ENCODE results near the gene RECK. TPM values are rescaled to one million over a fixed set of nuclear protein-coding genes. Genes with fewer than 3 reads are reported as not detected.

RECK gene
- total RNA-seq, 2 experiments from 2014 or later: 9.3 to 9.8 TPM

DNA sequence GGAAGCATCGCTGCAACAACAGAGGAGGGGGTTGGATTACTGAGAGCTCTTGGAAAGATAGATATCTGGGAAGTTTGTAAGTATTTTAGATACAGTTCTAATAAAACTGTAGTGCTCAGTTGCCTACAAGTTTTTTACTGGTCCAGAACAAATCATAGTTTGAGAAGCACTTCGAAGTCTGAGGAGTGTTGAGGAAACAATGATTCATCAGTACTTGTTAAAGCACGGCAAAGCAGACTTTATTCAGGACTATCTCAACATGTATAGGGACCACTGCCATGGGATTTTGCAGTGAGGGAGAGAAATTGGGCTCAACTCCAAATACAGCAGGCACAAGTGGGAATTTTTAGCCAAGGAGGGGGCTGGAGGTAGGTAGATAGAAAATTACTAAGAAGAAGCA is 25.3 kb upstream of the RECK start:
- H3K27me3 ChIP-seq (ENCODE audit: control insufficient read depth in 1 of 2, insufficient read depth in 2 of 2, low read length in 2 of 2): no peaks in the 10 kb centered on the region
- no peak overlapping the region for H3K4me3 ChIP-seq (ENCODE audit: low read length)
- Mint-ChIP-seq H3K36me3 (ENCODE audit: low read depth) (no peaks in the 10 kb centered on the region), H3K4me3 (no peak overlapping the region), H3K27me3 (peaks cover 12% of the 10 kb centered on the region), H3K9me3 (no peaks in the 10 kb centered on the region), H3K4me1 (ENCODE audit: low read depth) (peaks cover 18% of the 10 kb centered on the region), H3K27ac (no peak overlapping the region)
- intact Hi-C loops (cut with DNase I, micrococcal nuclease): no loop called here
- ATAC-seq (ENCODE audit: poor library complexity) (no peak), DNase-seq (no peak)
- TF ChIP-seq, protein P1, sequence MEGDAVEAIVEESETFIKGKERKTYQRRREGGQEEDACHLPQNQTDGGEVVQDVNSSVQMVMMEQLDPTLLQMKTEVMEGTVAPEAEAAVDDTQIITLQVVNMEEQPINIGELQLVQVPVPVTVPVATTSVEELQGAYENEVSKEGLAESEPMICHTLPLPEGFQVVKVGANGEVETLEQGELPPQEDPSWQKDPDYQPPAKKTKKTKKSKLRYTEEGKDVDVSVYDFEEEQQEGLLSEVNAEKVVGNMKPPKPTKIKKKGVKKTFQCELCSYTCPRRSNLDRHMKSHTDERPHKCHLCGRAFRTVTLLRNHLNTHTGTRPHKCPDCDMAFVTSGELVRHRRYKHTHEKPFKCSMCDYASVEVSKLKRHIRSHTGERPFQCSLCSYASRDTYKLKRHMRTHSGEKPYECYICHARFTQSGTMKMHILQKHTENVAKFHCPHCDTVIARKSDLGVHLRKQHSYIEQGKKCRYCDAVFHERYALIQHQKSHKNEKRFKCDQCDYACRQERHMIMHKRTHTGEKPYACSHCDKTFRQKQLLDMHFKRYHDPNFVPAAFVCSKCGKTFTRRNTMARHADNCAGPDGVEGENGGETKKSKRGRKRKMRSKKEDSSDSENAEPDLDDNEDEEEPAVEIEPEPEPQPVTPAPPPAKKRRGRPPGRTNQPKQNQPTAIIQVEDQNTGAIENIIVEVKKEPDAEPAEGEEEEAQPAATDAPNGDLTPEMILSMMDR (IDR thresholded peaks at IDR 0.05): no peak
- H3K36me3 ChIP-seq (ENCODE audit: insufficient read depth, low read length): no peaks in the 10 kb centered on the region
- CTCF ChIA-PET: interaction anchor here (1.8 kb wide), 1 partner anchor 12 kb away, joined by 10 read pairs; no protein-coding TSS in a partner anchor
- POLR2A ChIA-PET: no interaction called here
- H3K4me1 ChIP-seq (ENCODE audit: insufficient read depth, low read length): peaks cover 11% of the 10 kb centered on the region
- no peak overlapping the region for H3K27ac ChIP-seq (ENCODE audit: low read depth in 1 of 2, low read length in 2 of 2)
- H3K9me3 ChIP-seq (ENCODE audit: control insufficient read depth in 1 of 2, insufficient read depth in 1 of 2, low read length in 2 of 2): no peaks in the 10 kb centered on the region

DNA sequence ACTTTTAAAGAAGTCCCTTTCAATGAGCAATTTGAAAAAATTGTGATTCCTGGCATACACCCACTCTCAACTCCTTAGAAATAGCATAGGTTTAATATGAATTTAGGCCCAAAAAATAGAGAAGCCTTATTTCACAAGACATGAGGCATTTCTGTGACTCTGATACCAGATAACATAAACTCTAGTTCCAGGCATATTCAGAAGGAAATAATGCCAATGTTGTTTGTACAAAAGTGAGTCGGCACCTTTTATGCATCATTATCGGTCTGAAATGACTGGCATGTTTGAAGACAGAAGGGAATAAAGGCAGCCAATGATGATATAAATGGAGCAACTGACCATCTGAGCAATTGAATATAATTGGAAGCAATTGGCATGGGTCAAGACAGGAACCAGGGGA is 19.4 kb upstream of the RECK start:
- Histone ChIP-seq H3K4me3 (ENCODE audit: low read length) (no peak overlapping the region), H3K9me3 (ENCODE audit: control insufficient read depth in 1 of 2, insufficient read depth in 1 of 2, low read length in 2 of 2) (no peaks in the 10 kb centered on the region), H3K27ac (ENCODE audit: low read depth in 1 of 2, low read length in 2 of 2) (no peak overlapping the region), H3K4me1 (ENCODE audit: insufficient read depth, low read length) (no peaks in the 10 kb centered on the region), H3K36me3 (ENCODE audit: insufficient read depth, low read length) (no peaks in the 10 kb centered on the region), H3K27me3 (ENCODE audit: control insufficient read depth in 1 of 2, insufficient read depth in 2 of 2, low read length in 2 of 2) (peaks cover 0 to 2% of the 10 kb centered on the region in 2 experiments)
- ATAC-seq (ENCODE audit: poor library complexity) (no peak), DNase-seq (no peak)
- H3K27me3 Mint-ChIP-seq: no peaks in the 10 kb centered on the region
- no peak overlapping the region for H3K27ac Mint-ChIP-seq
- H3K36me3 Mint-ChIP-seq (ENCODE audit: low read depth): no peaks in the 10 kb centered on the region
- H3K4me1 Mint-ChIP-seq (ENCODE audit: low read depth): no peaks in the 10 kb centered on the region
- CTCF ChIA-PET: no interaction called here
- POLR2A ChIA-PET: no interaction called here
- intact Hi-C loops (cut with DNase I, micrococcal nuclease): no loop called here
- H3K9me3 Mint-ChIP-seq: no peaks in the 10 kb centered on the region
- TF ChIP-seq, protein P1 (IDR thresholded peaks at IDR 0.05): no peak
- no peak overlapping the region for H3K4me3 Mint-ChIP-seq

DNA sequence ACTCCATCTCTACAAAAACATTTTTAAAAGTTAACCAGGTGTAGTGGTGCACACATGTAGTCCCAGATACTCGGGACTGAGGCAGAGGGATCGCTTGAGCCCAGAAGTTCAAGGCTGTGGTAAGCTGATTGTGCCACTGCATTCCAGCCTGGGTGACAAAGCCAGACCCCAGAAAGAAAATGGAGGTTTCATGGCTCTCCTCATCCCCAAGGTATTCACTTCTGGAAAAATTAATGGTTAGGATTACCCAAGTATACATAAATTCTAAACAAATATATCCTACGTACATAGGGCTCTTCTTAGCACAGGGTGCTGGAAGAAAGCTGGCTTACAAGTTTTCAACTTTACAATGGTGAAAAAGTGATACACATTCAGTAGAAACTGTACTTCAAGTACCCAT is 18.6 kb upstream of the RECK start:
- intact Hi-C loops (cut with DNase I, micrococcal nuclease): no loop called here
- peaks cover 0 to 2% of the 10 kb centered on the region in 2 experiments for H3K27me3 ChIP-seq (ENCODE audit: control insufficient read depth in 1 of 2, insufficient read depth in 2 of 2, low read length in 2 of 2)
- POLR2A ChIA-PET: no interaction called here

More for the DNA sequence above, 18.6 kb upstream of the RECK start:
- H3K4me1 Mint-ChIP-seq (ENCODE audit: low read depth): no peaks in the 10 kb centered on the region
- no peak overlapping the region for H3K27ac Mint-ChIP-seq
- DNase-seq: no peak
- H3K36me3 ChIP-seq (ENCODE audit: insufficient read depth, low read length): no peaks in the 10 kb centered on the region
- H3K9me3 ChIP-seq (ENCODE audit: control insufficient read depth in 1 of 2, insufficient read depth in 1 of 2, low read length in 2 of 2): no peaks in the 10 kb centered on the region
- CTCF ChIA-PET: interaction anchor here (0.8 kb wide), 1 partner anchor 10 kb away, joined by 4 read pairs; no protein-coding TSS in a partner anchor
- no peak overlapping the region for H3K27ac ChIP-seq (ENCODE audit: low read depth in 1 of 2, low read length in 2 of 2)
- H3K4me3 Mint-ChIP-seq: no peak overlapping the region
- no peaks in the 10 kb centered on the region for H3K9me3 Mint-ChIP-seq
- H3K4me3 ChIP-seq (ENCODE audit: low read length): no peak overlapping the region
- no peaks in the 10 kb centered on the region for H3K36me3 Mint-ChIP-seq (ENCODE audit: low read depth)
- ATAC-seq (ENCODE audit: poor library complexity): no peak
- TF ChIP-seq, protein P1 (IDR thresholded peaks at IDR 0.05): no peak
- no peaks in the 10 kb centered on the region for H3K27me3 Mint-ChIP-seq
- H3K4me1 ChIP-seq (ENCODE audit: insufficient read depth, low read length): peaks cover 1% of the 10 kb centered on the region
